ENCODE results near the gene TEX35.

The TEX35 gene

DNA sequence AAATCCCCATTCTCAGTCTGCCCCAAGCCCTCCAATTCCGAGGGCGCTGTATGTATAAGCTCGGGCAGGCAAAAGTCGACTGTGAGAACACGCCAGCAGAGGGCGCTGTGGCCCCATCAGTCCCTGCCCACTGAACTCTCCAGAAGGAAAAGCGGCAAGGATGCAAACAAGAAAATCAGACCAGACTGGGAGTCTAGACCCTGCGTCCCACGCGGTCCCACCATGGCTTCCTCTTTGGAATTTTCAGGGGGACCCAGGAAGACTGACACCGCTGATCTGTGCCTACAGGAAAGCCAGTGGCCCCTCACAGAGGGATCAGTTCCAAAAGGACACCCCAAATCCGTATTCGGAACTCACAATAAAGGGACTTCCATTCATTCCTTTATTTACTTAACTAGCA lies 19.5 kb downstream of the TEX35 start:
- DNase-seq: peak; percentile 78
- TF ChIP-seq, protein P1, sequence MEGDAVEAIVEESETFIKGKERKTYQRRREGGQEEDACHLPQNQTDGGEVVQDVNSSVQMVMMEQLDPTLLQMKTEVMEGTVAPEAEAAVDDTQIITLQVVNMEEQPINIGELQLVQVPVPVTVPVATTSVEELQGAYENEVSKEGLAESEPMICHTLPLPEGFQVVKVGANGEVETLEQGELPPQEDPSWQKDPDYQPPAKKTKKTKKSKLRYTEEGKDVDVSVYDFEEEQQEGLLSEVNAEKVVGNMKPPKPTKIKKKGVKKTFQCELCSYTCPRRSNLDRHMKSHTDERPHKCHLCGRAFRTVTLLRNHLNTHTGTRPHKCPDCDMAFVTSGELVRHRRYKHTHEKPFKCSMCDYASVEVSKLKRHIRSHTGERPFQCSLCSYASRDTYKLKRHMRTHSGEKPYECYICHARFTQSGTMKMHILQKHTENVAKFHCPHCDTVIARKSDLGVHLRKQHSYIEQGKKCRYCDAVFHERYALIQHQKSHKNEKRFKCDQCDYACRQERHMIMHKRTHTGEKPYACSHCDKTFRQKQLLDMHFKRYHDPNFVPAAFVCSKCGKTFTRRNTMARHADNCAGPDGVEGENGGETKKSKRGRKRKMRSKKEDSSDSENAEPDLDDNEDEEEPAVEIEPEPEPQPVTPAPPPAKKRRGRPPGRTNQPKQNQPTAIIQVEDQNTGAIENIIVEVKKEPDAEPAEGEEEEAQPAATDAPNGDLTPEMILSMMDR (IDR thresholded peaks at IDR 0.05; ENCODE audit: low read length): peak; percentile 98
- no peak for TF ChIP-seq EZH2phosphoT487 (IDR thresholded peaks at IDR 0.05; ENCODE audit: low read length)
- Histone ChIP-seq H3K27ac (ENCODE audit: low read length) (no peak overlapping the region), H3K9me3 (replicated peaks; ENCODE audit: insufficient read depth, low read length) (no peaks in the 10 kb centered on the region), H3K4me3 (ENCODE audit: low read length) (no peak overlapping the region), H3K4me1 (ENCODE audit: low read length) (0 out of 2 replicates have a peak, but pooled peaks cover 3% of the 10 kb centered on the region), H3K9me2 (replicated peaks; ENCODE audit: insufficient read depth, low read length) (no peaks in the 10 kb centered on the region), H3K4me2 (ENCODE audit: low read depth, low read length) (peak overlapping the region; percentile 34; the same call in 1 of the 2 replicates), H3K36me3 (replicated peaks; ENCODE audit: insufficient read depth, low read length) (no peaks in the 10 kb centered on the region), H3K27me3 (replicated peaks; ENCODE audit: insufficient read depth, low read length) (no peaks in the 10 kb centered on the region), H3F3A (ENCODE audit: insufficient read depth, low read length) (no peaks in the 10 kb centered on the region), H3K9ac (ENCODE audit: low read length) (no peak overlapping the region), H3K79me2 (ENCODE audit: low read length) (no peaks in the 10 kb centered on the region), H4K20me1 (ENCODE audit: insufficient read depth, low read length) (no peaks in the 10 kb centered on the region), H2AFZ (ENCODE audit: low read length) (peak overlapping the region; percentile 48)

DNA sequence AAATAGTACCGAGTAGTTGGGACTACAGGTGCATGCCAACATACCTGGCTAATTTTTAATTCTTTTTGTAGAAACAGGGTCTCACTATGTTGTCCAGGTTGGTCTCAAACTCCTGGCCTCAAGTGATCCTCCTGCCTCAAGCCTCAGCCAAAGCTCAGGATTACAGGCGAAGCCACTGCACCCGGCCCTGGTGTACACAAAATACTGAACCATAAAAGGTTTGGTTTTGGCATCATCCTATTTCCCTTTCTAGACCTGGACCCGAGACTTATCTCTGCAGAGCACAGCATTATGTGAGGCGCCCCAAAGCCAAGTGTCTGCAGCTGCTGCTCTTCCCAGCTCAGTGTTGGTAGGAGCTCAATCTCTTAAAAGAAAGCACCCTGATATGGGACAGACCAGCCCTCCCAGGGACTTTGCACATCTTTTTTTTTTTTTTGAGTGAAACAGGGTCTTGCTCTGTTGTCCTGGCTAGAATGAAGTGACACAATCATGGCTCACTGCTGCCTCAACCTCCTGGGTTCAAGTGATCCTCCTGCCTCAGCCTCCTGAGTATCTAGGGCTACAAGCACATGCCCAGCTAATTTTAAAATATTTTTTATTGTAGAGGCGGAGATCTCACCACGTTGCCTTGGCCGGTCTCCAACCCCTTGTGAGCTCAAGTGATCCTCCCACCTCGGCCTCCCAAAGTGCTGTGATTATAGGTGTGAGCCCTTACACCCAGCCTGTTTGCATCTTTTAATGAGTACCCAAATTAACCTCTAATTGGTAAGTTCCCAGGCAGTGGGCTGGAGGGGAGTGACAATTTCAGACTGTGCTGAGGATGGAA lies 20.4 kb downstream of the TEX35 start:
- no peaks in the 10 kb centered on the region for H3K36me3 ChIP-seq (replicated peaks; ENCODE audit: insufficient read depth, low read length)
- no peak overlapping the region for H3K9ac ChIP-seq (ENCODE audit: low read length)
- H3K9me2 ChIP-seq (replicated peaks; ENCODE audit: insufficient read depth, low read length): no peaks in the 10 kb centered on the region
- 0 out of 2 replicates have a peak, but pooled peaks cover 3% of the 10 kb centered on the region for H3K4me1 ChIP-seq (ENCODE audit: low read length)
- H2AFZ ChIP-seq (ENCODE audit: low read length): no peak overlapping the region
- H3K4me2 ChIP-seq (ENCODE audit: low read depth, low read length): no peak overlapping the region
- no peak overlapping the region for H3K27ac ChIP-seq (ENCODE audit: low read length)
- TF ChIP-seq, protein P1 (IDR thresholded peaks at IDR 0.05; ENCODE audit: low read length): no peak
- TF ChIP-seq EZH2phosphoT487 (IDR thresholded peaks at IDR 0.05; ENCODE audit: low read length) (no peak), EZH2 (optimal IDR thresholded peaks at IDR 0.05; ENCODE audit: low read depth, low read length) (no peak)
- H3F3A ChIP-seq (ENCODE audit: insufficient read depth, low read length): no peaks in the 10 kb centered on the region
- DNase-seq: no peak
- no peaks in the 10 kb centered on the region for H3K9me3 ChIP-seq (replicated peaks; ENCODE audit: insufficient read depth, low read length)
- H4K20me1 ChIP-seq (ENCODE audit: insufficient read depth, low read length): no peaks in the 10 kb centered on the region
- H3K79me2 ChIP-seq (ENCODE audit: low read length): no peaks in the 10 kb centered on the region
- no peak overlapping the region for H3K4me3 ChIP-seq (ENCODE audit: low read length)
- H3K27me3 ChIP-seq (replicated peaks; ENCODE audit: insufficient read depth, low read length): no peaks in the 10 kb centered on the region

DNA sequence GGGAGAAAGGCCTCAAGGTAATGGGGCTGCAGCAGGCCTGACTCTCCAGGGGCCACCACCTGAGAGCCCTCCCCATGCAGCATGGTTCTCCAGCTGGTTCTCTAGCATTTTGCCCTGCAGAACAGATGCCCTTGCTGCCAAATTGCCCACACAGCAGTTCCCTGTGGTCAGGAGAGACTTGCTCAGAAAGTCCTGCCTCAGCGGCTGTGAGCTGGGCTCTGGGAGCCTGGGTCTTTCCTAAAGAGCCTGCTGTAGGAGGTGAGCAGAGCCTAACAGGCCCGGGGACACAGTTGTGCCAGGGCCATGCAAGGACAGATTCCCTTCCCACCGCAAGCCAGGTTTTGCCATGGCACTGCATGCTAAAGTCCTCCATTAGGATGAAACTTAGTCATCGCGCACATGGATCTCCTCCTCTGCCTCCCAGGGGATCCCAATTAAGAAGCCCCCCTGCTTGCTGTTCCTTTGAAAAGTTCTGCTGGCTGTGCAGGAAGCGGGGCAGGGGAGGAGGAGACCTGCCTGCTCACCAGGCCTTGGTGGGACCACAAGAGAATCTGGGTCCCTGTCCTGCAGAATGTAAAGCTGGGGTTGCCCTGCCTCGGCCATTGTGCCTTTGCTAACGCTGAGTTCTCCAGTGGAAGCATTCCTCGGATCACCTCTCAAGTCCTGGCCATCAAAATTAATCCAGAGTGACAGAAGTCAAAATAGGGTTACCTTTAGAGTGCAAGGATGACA lies 21.4 kb downstream of the TEX35 start:
- Histone ChIP-seq H3K9me3 (replicated peaks; ENCODE audit: insufficient read depth, low read length) (no peaks in the 10 kb centered on the region), H3K27me3 (replicated peaks; ENCODE audit: insufficient read depth, low read length) (no peaks in the 10 kb centered on the region), H3K9me2 (replicated peaks; ENCODE audit: insufficient read depth, low read length) (no peaks in the 10 kb centered on the region), H3K4me2 (ENCODE audit: low read depth, low read length) (no peak overlapping the region), H3K4me3 (ENCODE audit: low read length) (no peak overlapping the region), H4K20me1 (ENCODE audit: insufficient read depth, low read length) (no peaks in the 10 kb centered on the region), H3K27ac (ENCODE audit: low read length) (no peak overlapping the region), H3K36me3 (replicated peaks; ENCODE audit: insufficient read depth, low read length) (no peaks in the 10 kb centered on the region), H3F3A (ENCODE audit: insufficient read depth, low read length) (no peaks in the 10 kb centered on the region), H3K9ac (ENCODE audit: low read length) (no peak overlapping the region), H3K79me2 (ENCODE audit: low read length) (no peaks in the 10 kb centered on the region), H3K4me1 (ENCODE audit: low read length) (0 out of 2 replicates have a peak, but pooled peaks cover 3% of the 10 kb centered on the region), H2AFZ (ENCODE audit: low read length) (no peak overlapping the region)
- no peak for DNase-seq
- no peak for TF ChIP-seq EZH2phosphoT487 (IDR thresholded peaks at IDR 0.05; ENCODE audit: low read length)
- TF ChIP-seq, protein P1 (IDR thresholded peaks at IDR 0.05; ENCODE audit: low read length): no peak
- TF ChIP-seq EZH2 (optimal IDR thresholded peaks at IDR 0.05; ENCODE audit: low read depth, low read length): no peak
